Thyroid gland (tissue), 4 donors: ENCODE measurements around the gene SHD. TPM values are rescaled to one million over a fixed set of nuclear protein-coding genes. Genes with fewer than 3 reads are reported as not detected.

ENCODE experiments used
- DNase-seq, 2 donors: peaks; one replicate each; pipeline ENCODE4 v3.0.0-alpha.2; 2019
- H3K27ac ChIP-seq, 3 donors: fragments of 200-600 bp; sonication (generic); 1 replicate in 2 of 3; 2 replicates in 1 of 3; pipeline ENCODE4 v1.5.1; 2016 to 2019; ENCODE audit warnings: mild to moderate bottlenecking in 1 of 3, moderate library complexity in 1 of 3
- H3K27me3 ChIP-seq: fragments of 200-600 bp; sonication (generic); one replicate; pipeline ENCODE4 v1.5.1; 2019
- H3K36me3 ChIP-seq, 2 donors: fragments of 200-600 bp; sonication (generic); one replicate each; pipeline ENCODE4 v1.5.1; 2016 to 2019
- H3K4me1 ChIP-seq, 2 donors: fragments of 200-600 bp; sonication (generic); one replicate each; pipeline ENCODE4 v1.5.1; 2017 to 2019
- H3K4me3 ChIP-seq, 3 donors: fragments of 200-600 bp; sonication (generic); replicated peaks in 1 of 3; 1 replicate in 2 of 3; 2 replicates in 1 of 3; pipeline ENCODE4 v1.5.1; 2016; ENCODE audit warnings: mild to moderate bottlenecking in 1 of 3
- H3K9me3 ChIP-seq: fragments of 200-600 bp; sonication (generic); one replicate; pipeline ENCODE4 v1.5.1; 2017
- CTCF ChIP-seq, 6 experiments: fragments of 200-600 bp in 3 of 6; fragments of 450-650 bp in 3 of 6; sonication (generic) in 3 of 6; IDR thresholded peaks; one replicate each; pipeline ENCODE4 v1.5.1; 2016 to 2019; ENCODE audit warnings: antibody characterized with exemption in 6 of 6, mild to moderate bottlenecking in 2 of 6, inconsistent platforms in 1 of 6, moderate library complexity in 1 of 6
- POLR2A ChIP-seq, 2 donors: fragments of 450-650 bp; IDR thresholded peaks; one replicate each; pipeline ENCODE4 v1.6.1; 2017; ENCODE audit warnings: antibody characterized with exemption in 2 of 2, mild to moderate bottlenecking in 2 of 2, moderate library complexity in 1 of 2
- WGBS, 2 donors: methylation state at CpG; one replicate each; pipeline ENCODE4 v1.1.5; 2017; 5-methylcytosine and 5-hydroxymethylcytosine counted together
- intact Hi-C: fragments of 100-400 bp; cut with DNase I; formaldehyde crosslinking; loops from one replicate; pipeline ENCODE4 v1.15.1; 2023
- total RNA-seq, 4 donors: library from RNA; depleted of rRNA; stranded (reverse); fragments of >200 nt; gene quantifications; one replicate each; pipeline ENCODE4 v1.2.3, GENCODE V29; 2016

Gene SHD
- total RNA-seq, 4 donors from 2014 or later: not detected

GRCh38 chr19:4324228-4324627 lies 45.2 kb downstream of the SHD start:
- Histone ChIP-seq H3K36me3 (no peaks in the 10 kb centered on the region), H3K4me1 (peaks cover 8 to 20% of the 10 kb centered on the region in 2 donors), H3K27me3 (no peaks in the 10 kb centered on the region), H3K9me3 (no peaks in the 10 kb centered on the region), H3K4me3 (no peak overlapping the region), H3K27ac (no peak overlapping the region)
- intact Hi-C loops: no loop called here
- 83 to 89% methylated on average over 12 of the region's 12 CpGs for WGBS, 2 donors
- DNase-seq: no peak
- TF ChIP-seq CTCF (IDR thresholded peaks at IDR 0.05): no peak
- TF ChIP-seq POLR2A (IDR thresholded peaks at IDR 0.05): no peak

GRCh38 chr19:4326215-4326836 lies 47.3 kb downstream of the SHD start:
- Histone ChIP-seq H3K9me3 (no peaks in the 10 kb centered on the region), H3K36me3 (no peaks in the 10 kb centered on the region), H3K27me3 (no peaks in the 10 kb centered on the region), H3K4me3 (no peak overlapping the region), H3K27ac (no peak overlapping the region), H3K4me1 (peaks cover 8 to 20% of the 10 kb centered on the region in 2 donors)
- intact Hi-C loops: no loop called here
- no peak for DNase-seq
- 64 to 74% methylated on average over 13 of the region's 13 CpGs for WGBS, 2 donors
- TF ChIP-seq CTCF (IDR thresholded peaks at IDR 0.05) (no peak), POLR2A (IDR thresholded peaks at IDR 0.05) (no peak)

GRCh38 chr19:4326837-4327251 lies 47.8 kb downstream of the SHD start:
- H3K4me3 ChIP-seq: peak overlapping the region in 1 of 3 donors; percentile 35
- no peaks in the 10 kb centered on the region for H3K27me3 ChIP-seq
- H3K4me1 ChIP-seq: peaks cover 8 to 20% of the 10 kb centered on the region in 2 donors
- TF ChIP-seq CTCF (IDR thresholded peaks at IDR 0.05) (no peak), POLR2A (IDR thresholded peaks at IDR 0.05) (no peak)
- H3K36me3 ChIP-seq: no peaks in the 10 kb centered on the region
- WGBS, 2 donors: 18 to 27% methylated on average over 22 of the region's 33 CpGs
- intact Hi-C loops: no loop called here
- H3K9me3 ChIP-seq: no peaks in the 10 kb centered on the region
- no peak overlapping the region for H3K27ac ChIP-seq
- DNase-seq: no peak

- intact Hi-C loops: no loop called here
- Histone ChIP-seq H3K27ac (no peak overlapping the region), H3K27me3 (no peaks in the 10 kb centered on the region), H3K4me1 (peaks cover 8 to 20% of the 10 kb centered on the region in 2 donors), H3K4me3 (peak overlapping the region in 1 of 3 donors; percentile 35), H3K9me3 (no peaks in the 10 kb centered on the region), H3K36me3 (no peaks in the 10 kb centered on the region)
- DNase-seq: peak; percentile 60 to 76
- 6 to 13% methylated on average over 8 to 28 of the region's 30 CpGs for WGBS, 2 donors
- TF ChIP-seq POLR2A (IDR thresholded peaks at IDR 0.05): no peak
- TF ChIP-seq CTCF (IDR thresholded peaks at IDR 0.05): no peak
Observed at GRCh38 chr19:4327252-4327876, 48.3 kb downstream of the SHD start.

GRCh38 chr19:4327877-4328242 lies 48.8 kb downstream of the SHD start:
- peak overlapping the region in 1 of 3 donors; percentile 35 for H3K4me3 ChIP-seq
- 15 to 23% methylated on average over 8 to 12 of the region's 13 CpGs for WGBS, 2 donors

More at GRCh38 chr19:4327877-4328242, 48.8 kb downstream of the SHD start:
- Histone ChIP-seq H3K4me1 (peaks cover 8 to 20% of the 10 kb centered on the region in 2 donors), H3K27me3 (no peaks in the 10 kb centered on the region), H3K36me3 (no peaks in the 10 kb centered on the region), H3K27ac (no peak overlapping the region), H3K9me3 (no peaks in the 10 kb centered on the region)
- no peak for TF ChIP-seq CTCF (IDR thresholded peaks at IDR 0.05)
- TF ChIP-seq POLR2A (IDR thresholded peaks at IDR 0.05): no peak
- DNase-seq: no peak
- intact Hi-C loops: no loop called here
